GM10847 (cell line): ENCODE measurements around the gene DUSP18.

ENCODE experiments used
- POLR2A ChIP-seq: IDR thresholded peaks from 2 replicates; pipeline ENCODE4 v1.6.1; 2011; ENCODE audit not compliant: insufficient read length; ENCODE audit errors: extremely low read depth

The DUSP18 gene

DNA sequence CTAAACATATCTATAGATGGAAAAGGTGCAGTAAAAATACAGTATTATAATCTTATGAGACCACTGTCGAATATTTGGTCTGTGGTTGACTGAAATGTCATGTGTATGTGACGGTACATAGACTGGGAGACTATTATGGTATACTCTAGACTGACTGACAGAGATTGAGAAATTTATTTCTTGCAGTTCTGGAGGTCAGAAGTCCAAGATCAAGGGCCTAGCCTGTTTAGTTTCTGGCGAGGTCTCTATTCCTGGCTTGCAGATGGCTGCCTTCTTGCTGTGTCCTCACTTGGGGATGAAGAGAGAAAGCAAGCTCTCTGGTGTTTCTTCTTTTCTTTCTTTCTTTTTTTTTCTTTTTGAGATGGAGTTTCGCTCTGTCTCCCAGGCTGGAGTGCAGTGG, 19.7 kb upstream of the DUSP18 start:
- no peak for TF ChIP-seq POLR2A

DNA sequence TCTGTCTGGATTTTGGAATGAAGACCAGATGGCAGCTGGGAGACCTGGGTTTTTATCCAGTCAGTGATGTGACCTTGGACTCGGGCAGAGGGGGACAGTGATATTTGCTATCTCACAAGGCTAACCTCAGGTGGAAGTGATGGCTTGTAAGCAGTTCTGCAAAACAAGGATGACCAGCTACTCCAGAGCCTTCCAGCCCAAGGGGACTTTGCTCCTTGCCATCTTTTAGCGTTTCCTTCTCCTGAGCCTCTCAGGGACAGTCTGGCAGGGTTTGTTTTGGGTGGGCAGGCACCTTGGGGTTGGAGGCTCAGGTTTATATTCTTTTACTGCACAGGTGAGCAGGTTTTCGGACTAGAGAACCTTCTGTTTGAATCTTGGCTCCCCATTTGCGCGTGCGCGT, 17.5 kb upstream of the DUSP18 start:
- TF ChIP-seq POLR2A = no peak

DNA sequence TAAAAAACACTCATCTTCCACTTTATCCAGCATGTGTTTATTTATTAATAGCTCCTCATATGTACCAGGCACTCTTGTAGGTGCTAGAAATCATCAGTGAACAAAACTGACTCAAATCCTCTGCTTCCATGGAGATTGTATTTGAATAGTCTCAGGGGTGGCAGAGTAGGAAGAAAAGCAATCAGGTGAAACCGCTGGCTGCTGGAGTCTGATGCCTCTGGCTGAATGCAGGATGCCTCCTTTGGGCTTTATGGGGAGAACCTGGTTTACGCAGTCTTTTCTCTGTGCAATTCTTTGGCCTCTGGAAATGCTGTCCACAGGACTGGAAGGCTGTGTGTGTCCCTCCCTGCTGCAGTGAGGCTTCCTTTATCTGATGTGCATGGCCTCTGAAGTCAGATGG, 14.2 kb upstream of the DUSP18 start:
- TF ChIP-seq POLR2A = no peak

DNA sequence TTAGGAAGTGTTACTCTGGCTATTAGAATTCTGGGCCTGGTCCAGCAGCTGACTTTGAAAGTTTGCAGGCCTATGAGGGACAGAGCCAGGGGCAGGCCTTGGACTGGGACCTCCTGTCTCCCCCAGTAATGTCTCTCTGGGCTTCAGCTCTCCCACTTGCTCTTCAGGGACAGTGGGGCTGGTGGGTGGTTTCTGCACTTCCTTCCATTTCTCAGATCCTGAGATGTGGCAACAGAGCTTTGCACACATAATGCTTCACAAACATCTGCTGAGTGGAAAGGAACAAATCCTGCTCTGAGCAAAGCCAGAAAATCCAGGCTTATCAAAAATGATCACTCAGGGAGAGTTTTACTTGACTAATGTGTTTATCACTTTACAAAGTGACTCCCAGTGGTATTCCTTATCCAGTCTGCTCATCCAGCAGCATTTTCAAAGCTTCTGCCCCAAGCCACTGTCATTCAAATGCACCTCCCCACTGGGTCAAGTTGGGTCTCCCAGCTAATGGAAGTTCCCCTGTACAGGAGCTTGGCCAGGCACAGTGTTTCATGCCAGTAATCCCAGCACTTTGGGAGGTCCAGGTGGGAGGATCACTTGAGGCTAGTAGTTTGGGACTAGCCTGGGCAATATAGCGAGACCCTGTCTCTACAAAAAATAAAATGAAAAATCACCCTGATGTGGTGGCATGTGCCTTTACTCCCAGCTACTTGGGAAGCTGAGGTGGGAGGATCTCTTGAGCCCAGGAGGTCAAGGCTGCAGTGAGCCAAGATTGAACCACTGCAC, 13.5 kb upstream of the DUSP18 start:
- TF ChIP-seq POLR2A = no peak

DNA sequence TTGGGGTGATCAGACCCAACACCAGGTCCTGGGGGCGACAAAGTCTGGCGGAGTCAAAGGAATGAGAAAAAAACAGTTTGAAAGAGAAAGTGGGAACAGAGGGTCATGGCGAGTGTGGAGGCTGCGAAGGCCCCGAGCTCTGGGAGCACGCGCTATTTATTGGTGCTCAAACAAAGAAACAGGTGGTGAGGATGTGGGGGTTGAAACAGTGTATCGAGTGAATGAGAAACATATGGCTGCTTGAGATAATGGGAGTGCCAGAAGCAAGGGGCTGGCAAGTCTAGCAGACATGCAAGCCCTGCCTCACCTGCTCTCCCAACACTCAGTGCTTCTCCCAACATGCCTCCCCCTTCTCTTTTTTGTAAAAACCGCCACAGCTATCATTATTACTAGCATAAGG, 7.8 kb upstream of the DUSP18 start:
- TF ChIP-seq POLR2A = no peak

DNA sequence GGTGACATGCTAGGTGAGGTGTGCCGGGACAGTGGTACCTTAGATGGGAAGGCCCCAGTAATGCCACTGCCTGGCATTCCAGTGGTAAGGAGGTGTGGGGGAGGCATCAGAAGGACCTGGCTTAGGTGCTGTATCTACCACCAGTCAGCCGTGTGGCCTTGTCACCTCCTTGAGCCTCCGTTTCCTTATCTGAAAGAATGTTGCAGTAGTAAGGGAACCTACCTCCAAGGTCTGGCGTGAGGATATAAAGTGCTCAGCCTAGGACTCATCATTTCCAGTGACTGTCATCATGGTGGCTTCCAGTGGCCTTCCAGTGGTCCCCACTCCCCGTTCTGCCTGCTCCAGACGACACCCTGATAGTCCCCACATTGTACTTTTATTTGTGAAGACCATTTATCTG, 6.8 kb upstream of the DUSP18 start:
- TF ChIP-seq POLR2A = no peak

DNA sequence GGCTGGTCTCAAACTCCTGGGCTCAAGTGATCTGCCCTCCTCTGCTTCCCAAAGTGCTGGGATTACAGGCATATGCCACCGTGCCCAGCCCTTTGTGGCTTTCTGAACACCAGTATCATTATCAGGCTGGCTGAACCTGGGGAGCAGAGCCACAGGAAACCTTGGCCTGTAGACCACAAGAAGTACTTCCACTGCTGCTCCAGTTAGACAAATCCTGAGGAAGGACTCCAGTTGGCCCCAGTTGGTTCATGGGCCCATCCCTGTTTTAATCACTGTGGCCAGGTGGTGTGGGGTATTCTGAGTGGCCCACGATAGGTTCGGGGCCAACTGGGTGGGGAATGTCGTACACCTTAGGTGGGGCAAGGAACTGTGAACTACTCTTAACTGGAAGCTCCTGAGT, 5.5 kb upstream of the DUSP18 start:
- no peak for TF ChIP-seq POLR2A

DNA sequence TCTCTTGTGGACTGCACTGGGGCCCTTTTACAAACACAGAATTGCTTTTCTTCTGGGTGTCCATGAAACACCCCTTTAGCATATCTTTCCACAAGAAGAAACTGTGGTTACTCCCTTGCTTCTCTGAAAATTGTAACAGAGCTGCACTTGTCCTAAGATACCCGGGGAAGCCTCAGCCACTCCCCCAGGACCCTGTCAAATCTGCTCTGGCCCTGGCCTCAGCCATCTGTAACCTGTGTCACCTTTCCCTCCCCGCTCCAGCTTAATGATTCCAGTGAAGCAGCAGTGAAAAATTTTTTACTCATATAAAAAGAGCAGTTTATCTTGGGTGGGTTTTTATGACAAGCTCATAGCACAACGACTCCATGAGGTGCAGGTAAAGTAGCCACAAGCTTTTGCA, 3.4 kb upstream of the DUSP18 start:
- no peak for TF ChIP-seq POLR2A

DNA sequence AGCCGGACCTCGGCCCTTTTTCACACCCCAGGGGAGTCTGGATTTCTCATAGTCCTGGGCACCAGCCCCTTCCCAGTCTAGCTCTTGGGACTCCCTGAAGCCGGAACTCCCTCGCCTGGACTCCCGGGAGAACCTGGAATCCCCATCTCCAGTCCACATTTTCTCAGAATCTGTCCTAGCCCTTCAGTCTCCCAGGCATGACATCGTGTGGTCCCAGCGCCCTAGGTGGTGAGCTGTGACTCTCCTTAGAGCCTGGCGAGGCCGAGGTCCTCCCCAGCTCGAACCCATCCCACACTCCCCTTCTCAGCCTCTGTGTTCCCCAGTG, 673 bp upstream of the DUSP18 start:
- TF ChIP-seq POLR2A = no peak

DNA sequence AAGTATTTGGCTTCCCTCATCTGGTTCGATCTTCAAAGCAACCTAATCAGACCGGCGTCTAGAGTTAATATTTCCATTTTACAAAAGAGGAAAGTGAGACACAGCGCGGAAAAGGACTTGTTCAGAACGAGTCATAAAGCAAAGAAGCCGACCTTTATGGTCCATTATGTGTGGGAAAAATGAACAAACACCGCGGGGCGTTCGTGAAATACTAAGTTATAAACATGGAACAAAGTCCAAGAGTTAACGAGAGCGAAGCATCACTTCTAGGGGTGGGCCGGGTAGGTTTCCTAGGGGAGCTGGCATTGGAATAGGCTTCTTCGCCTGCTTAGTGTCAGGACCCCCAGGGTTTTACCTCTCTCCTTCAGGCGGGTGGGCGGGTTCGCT, 575 bp downstream of the DUSP18 start:
- TF ChIP-seq POLR2A = no peak

DNA sequence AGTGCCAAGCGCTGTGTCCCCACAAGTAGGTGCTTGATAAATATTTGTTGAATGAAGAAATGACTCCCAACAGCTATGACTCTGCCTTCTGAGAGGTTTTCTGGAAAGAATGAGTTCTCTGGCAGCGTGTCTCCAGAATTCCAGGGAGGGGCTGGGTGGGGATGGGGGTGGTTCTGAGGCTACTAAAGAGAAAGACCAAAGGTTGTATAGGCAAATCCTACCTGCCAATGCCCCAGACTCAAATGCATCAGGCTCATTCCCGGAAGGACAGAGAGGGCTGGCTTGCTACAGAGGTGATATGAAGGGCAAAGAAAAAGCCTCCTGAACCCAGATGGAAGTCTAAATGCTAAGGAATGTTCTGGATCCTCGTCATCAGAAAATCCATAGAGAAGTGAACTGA, 1.9 kb downstream of the DUSP18 start:
- no peak for TF ChIP-seq POLR2A

DNA sequence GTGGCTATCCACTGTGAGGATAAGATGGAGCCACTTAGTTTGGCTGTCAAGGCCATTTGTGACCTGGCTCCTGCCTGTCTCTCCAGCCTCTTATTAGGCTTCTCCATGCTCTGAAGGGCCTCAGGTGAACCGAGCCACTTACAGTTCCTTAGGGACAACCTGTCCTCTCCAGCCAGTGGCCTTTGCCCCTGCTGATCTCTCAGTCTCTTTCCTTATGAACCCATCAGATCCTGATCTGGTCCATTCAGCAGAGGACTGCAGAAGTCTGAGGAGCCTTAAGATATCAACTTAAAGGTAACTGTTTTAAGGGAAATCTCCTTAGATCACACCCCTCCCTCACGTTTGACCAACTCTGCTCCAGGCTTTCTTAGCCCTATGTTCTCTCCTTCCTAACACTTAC, 2.4 kb downstream of the DUSP18 start:
- TF ChIP-seq POLR2A = no peak

DNA sequence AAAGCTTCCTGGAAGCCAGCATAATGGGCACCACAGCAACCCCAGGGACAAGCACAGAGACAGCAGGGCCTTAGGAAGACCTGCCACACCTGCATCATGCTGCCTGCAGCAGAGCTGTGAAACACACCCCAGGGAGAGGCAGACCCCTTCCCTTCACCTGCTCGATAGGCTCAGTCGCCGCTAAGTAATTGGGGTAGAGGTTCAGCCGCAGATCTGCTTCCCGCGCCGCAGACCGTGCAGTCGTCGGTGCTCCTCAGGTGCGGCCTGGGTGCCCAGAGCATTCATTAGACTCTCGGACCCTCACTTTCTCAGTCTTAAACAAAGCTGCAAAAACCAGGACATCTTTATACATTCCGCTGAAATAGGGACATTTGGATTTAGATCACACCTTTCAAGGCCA, 2.9 kb downstream of the DUSP18 start:
- no peak for TF ChIP-seq POLR2A

DNA sequence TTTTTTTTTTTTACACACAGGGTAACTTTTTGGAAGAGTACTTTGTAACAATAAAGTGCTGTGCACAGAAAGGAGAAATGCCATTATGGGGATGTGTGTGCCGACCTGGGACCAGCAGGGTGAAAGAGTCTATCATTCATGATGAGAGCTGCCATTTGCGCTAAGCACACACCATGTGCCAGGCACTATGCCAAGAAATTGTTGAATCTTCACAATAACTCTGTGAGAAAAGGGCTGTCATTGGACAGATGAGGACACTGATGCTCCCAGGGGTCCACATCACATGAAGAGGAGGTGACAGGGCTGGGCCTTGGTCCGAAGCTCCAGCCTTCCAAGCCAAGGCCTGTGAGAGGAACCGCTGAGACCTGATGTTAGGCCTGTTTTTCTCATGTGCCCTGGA, 5.6 kb downstream of the DUSP18 start:
- no peak for TF ChIP-seq POLR2A

DNA sequence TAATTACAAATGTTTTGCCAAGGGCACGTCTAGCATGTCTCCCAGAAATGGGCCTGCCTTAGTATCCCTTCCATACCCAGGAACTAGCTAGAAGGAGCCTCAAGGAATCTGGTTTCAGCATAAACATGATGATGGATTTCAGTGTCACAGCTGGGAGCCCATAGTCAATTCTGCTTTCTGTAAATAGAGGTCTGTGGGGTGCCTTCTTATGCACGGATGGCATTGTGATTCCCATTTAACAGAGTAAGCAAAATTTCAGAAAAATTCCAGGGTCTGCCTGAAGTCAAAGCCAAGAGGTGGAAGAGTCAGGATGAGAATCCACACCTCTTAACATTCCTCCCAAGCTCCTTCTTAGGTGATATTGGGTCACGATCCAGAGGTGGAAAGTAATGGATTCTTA, 12.1 kb downstream of the DUSP18 start:
- TF ChIP-seq POLR2A = no peak

DNA sequence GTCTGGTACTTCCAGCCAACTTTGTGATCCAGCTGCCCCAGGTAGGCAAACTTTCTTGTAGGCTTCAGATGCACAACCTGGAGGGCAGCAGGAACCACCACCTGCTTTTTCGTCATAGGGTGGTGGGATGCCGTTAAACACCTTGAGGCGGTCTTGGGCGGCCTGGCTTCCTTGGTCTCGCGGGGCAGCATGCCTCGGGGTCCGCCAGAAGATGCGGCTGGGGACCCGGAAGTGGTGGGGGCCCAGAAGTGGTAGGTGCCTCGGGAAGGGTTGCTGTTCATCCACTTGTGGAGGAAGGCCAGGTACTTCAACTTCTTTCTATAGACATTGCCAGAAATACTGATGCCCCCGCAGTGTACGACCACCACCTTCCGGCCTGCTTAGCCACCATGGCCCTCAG, 13.3 kb downstream of the DUSP18 start:
- TF ChIP-seq POLR2A = no peak

DNA sequence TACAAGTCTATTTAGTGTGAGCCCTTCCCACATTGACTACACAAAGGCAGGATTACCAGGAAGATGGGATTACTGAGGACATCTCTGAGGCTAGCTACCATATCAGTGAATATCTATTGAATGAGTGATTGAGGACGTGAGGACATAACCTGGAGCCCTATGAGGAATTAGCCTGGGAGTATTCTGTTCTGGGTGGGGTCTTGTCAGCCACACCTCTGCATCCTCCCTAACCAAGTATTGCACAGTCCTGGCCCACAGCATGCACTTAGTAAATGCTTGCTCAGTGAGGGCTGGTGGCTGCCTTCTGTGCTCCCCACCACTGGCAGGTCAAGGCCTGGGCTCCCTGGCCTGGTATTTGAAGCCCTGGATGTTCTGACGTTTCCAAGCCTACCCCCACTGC, 14.8 kb downstream of the DUSP18 start:
- TF ChIP-seq POLR2A = no peak
